Natural killer cell (primary cell): ENCODE data around the gene CENPU. TPM values are rescaled to one million over a fixed set of nuclear protein-coding genes. Genes with fewer than 3 reads are reported as not detected.

Experiments used
- ATAC-seq, 3 donors: fragments of 150-1000 bp in 2 of 3; fragments of 200-7000 bp in 1 of 3; cut with Tn5 transposase; 1 replicate in 1 of 3; 2 replicates in 2 of 3; pipeline ENCODE4 v1.10.0; 2021; ENCODE audit warnings: mild to moderate bottlenecking in 2 of 3, moderate library complexity in 2 of 3
- DNase-seq, 2 donors: peaks; one replicate each; pipeline versions ENCODE4 v3.0.0 to v3.0.0-alpha.2; 2013 to 2021; ENCODE audit warnings: mixed read lengths in 1 of 2
- H3K27ac ChIP-seq: one replicate; pipeline ENCODE4 v1.5.1; 2013; ENCODE audit warnings: mild to moderate bottlenecking, low read length
- H3K27me3 ChIP-seq: one replicate; pipeline ENCODE4 v1.6.1; 2013; ENCODE audit warnings: low read length; ENCODE audit not compliant: control insufficient read depth, insufficient read depth
- H3K36me3 ChIP-seq: one replicate; pipeline ENCODE4 v1.6.1; 2013; ENCODE audit warnings: low read length; ENCODE audit not compliant: control insufficient read depth, insufficient read depth
- H3K4me1 ChIP-seq: one replicate; pipeline ENCODE4 v1.6.1; 2013; ENCODE audit warnings: low read length; ENCODE audit not compliant: control insufficient read depth, insufficient read depth
- H3K4me3 ChIP-seq: one replicate; pipeline ENCODE4 v1.5.1; 2013; ENCODE audit warnings: low read length
- H3K9me3 ChIP-seq: one replicate; pipeline ENCODE4 v1.6.1; 2013; ENCODE audit warnings: low read length; ENCODE audit not compliant: control insufficient read depth, insufficient read depth
- H3K27ac Mint-ChIP-seq, 2 donors: one replicate each; pipeline ENCODE4 v1.8.0; 2022; ENCODE audit warnings: mild to moderate bottlenecking in 2 of 2, mixed read lengths in 2 of 2, moderate library complexity in 1 of 2
- H3K27me3 Mint-ChIP-seq, 2 donors: one replicate each; pipeline ENCODE4 v1.8.0; 2022; ENCODE audit warnings: low read depth in 2 of 2, mixed read lengths in 2 of 2
- H3K36me3 Mint-ChIP-seq: one replicate; pipeline ENCODE4 v1.8.0; 2022; ENCODE audit warnings: mixed read lengths
- H3K4me1 Mint-ChIP-seq, 2 donors: one replicate each; pipeline ENCODE4 v1.8.0; 2022; ENCODE audit warnings: mixed read lengths in 2 of 2
- H3K4me3 Mint-ChIP-seq: one replicate; pipeline ENCODE4 v1.8.0; 2022; ENCODE audit warnings: mild to moderate bottlenecking, moderate library complexity, mixed read lengths
- H3K9me3 Mint-ChIP-seq, 2 donors: one replicate each; pipeline ENCODE4 v1.8.0; 2022; ENCODE audit warnings: mixed read lengths in 2 of 2
- CTCF ChIP-seq: fragments of 200-600 bp; IDR thresholded peaks from one replicate; pipeline ENCODE4 v1.8.0; 2022; ENCODE audit warnings: antibody characterized with exemption
- WGBS: methylation state at CpG from one replicate; pipeline ENCODE4 v1.1.7; 2013; ENCODE audit warnings: missing lambda C conversion rate; ENCODE audit not compliant: insufficient coverage; 5-methylcytosine and 5-hydroxymethylcytosine counted together
- intact Hi-C: fragments of 100-400 bp; cut with micrococcal nuclease; formaldehyde crosslinking; loops from one replicate; pipeline ENCODE4 v1.14.2; 2022
- total RNA-seq, 4 donors: library from RNA; stranded (reverse); fragments of 120-200 nt in 1 of 4; gene quantifications; one replicate each; pipeline versions ENCODE4 v1.2.3 to v1.2.4, GENCODE V29; 2013 to 2022

The CENPU gene
- total RNA-seq, 3 donors from 2014 or later (not counting 1 experiment from before 2014, with no cell fraction given), result 6.5 to 12.1 (median 10.3) TPM

GRCh38 chr4:184644553-184645307, 89.2 kb downstream of the CENPU start:
- no peak overlapping the region for H3K4me3 ChIP-seq
- intact Hi-C loops, result loop anchor here (5.0 kb wide), 2 partner anchors 318 to 558 kb away; partner anchors contain the start of gene CFAP97
- TF ChIP-seq CTCF, result no peak
- Mint-ChIP-seq H3K4me3 (peak overlapping the region; percentile 42), H3K36me3 (no peaks in the 10 kb centered on the region), H3K27me3 (no peaks in the 10 kb centered on the region), H3K4me1 (peaks cover 75 to 76% of the 10 kb centered on the region in 2 donors), H3K27ac (peak overlapping the region; percentile 89 to 90), H3K9me3 (no peaks in the 10 kb centered on the region)
- peaks cover 12% of the 10 kb centered on the region for H3K36me3 ChIP-seq
- peaks cover 23% of the 10 kb centered on the region for H3K4me1 ChIP-seq
- WGBS, result 70% methylated on average over 6 of the region's 9 CpGs
- no peaks in the 10 kb centered on the region for H3K27me3 ChIP-seq
- no peak overlapping the region for H3K27ac ChIP-seq
- no peak for ATAC-seq
- no peaks in the 10 kb centered on the region for H3K9me3 ChIP-seq
- DNase-seq, result no peak

Other genes starting within 250 kb of the CENPU start
- gene CASP3, start 84.6 kb downstream of the CENPU start, total RNA-seq, result 10 to 100 TPM; 20.9 to 35.1 (median 30.2) TPM
- 10 to 100 TPM; 13.2 to 17.9 (median 16.9) TPM for gene PRIMPOL, start 84.4 kb downstream of the CENPU start, total RNA-seq
- gene ACSL1, start 91.9 kb upstream of the CENPU start, total RNA-seq, result 10 to 100 TPM; 13.2 to 43.1 (median 13.3) TPM